Tracheal epithelial cell (primary cell): ENCODE results near the gene FHOD3. TPM values are rescaled to one million over a fixed set of nuclear protein-coding genes. Genes with fewer than 3 reads are reported as not detected.

Experiments used
- total RNA-seq: library from RNA; depleted of rRNA; stranded (reverse); fragments of >200 nt; gene quantifications from 2 replicates; pipeline ENCODE4 v1.2.1, GENCODE V29; 2014

FHOD3 gene
- 14.7 and 20.5 TPM in 2 replicates for total RNA-seq

DNA sequence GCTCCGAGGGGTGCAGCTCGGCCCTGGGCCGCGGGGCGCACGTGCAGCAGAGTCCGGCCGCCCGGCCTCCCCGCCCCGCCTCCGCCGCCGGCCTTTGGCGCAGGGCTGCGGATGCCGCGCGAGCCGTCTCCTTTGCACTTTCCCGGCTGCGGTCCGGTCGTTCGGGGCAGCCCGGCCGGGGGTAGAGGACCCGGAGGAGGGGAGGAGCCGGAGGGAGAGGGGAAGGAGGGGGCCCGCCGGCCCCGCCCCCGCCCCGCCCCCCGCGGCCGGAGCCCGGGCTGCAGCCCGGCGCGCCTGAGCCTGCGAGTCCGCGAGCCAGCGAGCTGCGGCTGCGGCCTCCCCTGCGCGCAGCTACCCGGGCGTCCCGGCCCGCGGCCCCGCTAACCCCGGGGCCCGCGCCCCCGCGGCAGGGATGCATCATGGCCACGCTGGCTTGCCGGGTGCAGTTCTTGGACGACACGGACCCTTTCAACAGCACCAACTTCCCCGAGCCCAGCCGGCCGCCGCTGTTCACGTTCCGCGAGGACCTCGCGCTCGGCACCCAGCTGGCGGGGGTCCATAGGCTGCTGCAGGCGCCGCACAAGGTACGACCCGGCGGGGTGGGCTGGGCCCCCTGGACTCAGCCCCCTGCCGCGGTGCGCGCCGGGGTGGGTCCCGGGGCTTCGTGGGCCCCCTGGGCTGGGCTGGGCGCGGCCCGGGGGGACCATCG, at the start of gene FHOD3:
Gene FHOD3, plus strand, starts transcription at position 297 of the 709 bp plus-strand sequence. Its CDS starts 123 bp downstream, at position 420.

DNA sequence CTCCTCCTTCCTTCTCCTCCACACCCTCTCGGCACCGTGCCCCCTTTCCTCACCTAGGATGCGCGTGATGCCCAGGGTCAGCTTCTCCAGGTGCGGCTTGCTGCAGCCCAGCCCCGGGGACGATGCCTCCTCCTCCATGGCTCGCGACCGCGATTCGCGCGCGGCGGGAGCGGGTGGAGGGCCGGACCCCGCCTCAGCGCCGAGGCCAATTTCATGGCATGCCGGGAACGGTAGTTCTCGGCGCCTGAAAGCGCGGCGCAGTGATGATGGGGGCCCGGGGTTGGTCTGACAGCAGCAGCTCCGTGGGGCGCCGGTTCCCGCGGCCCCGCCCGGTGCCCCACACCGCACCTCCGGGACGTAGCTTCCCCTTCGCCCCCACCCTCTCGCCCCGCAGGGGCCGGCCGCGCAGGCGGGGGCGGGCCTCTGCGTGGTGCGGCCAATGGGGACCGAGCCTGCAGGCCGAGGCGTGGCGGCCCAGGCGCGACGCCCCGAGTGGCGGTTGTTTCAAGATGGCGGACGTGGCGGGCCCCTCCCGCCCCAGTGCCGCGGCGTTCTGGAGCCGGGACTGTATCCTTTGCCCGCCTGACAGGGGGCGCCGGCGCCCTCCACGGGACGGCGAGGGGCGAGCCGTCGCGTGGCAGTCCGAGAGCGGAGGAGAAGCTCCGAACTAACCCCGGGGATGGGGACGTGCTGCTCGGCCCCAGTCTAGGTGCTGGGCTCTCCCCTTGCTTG, 531.3 kb downstream of the FHOD3 start, which contains the start of the genes KIAA1328 and TPGS2:
Gene KIAA1328, plus strand, starts transcription at position 498 of the 732 bp plus-strand sequence. Its CDS starts 12 bp downstream, at position 510.
Gene TPGS2, minus strand, starts transcription at position 373 of the 732 bp plus-strand sequence. Its CDS starts 235 bp downstream, at position 138.

Other genes with a start within 250 kb of the FHOD3 start
- 76.1 and 98.0 TPM in 2 replicates for gene RPRD1A, start 230.2 kb upstream of the FHOD3 start, total RNA-seq
- gene SLC39A6, start 168.4 kb upstream of the FHOD3 start, total RNA-seq = 177 and 191 TPM in 2 replicates
- 70.4 and 84.8 TPM in 2 replicates for gene ELP2, start 167.8 kb upstream of the FHOD3 start, total RNA-seq
- gene MOCOS, start 110.2 kb upstream of the FHOD3 start, total RNA-seq = 15.9 and 32.6 TPM in 2 replicates